H9 (cell line): ENCODE results near the gene MTMR3. TPM values are rescaled to one million over a fixed set of nuclear protein-coding genes. Genes with fewer than 3 reads are reported as not detected.

Experiments
- DNase-seq: peaks from one replicate; pipeline ENCODE4 v3.0.0-alpha.2; 2017
- H2AFZ ChIP-seq: one replicate; pipeline ENCODE4 v1.6.1; 2013; ENCODE audit warnings: mild to moderate bottlenecking, low read length, control low read depth, moderate library complexity
- H2AK5ac ChIP-seq: 2 replicates; pipeline ENCODE4 v1.6.1; 2013; ENCODE audit warnings: low read length, control low read depth, mixed read lengths; ENCODE audit not compliant: insufficient read length
- H2BK120ac ChIP-seq: one replicate; pipeline ENCODE4 v1.6.1; 2013; ENCODE audit warnings: low read depth, mild to moderate bottlenecking, low read length, control low read depth, inconsistent platforms; ENCODE audit not compliant: poor library complexity, severe bottlenecking
- H2BK12ac ChIP-seq: 2 replicates; pipeline ENCODE4 v1.6.1; 2013; ENCODE audit warnings: low read length, control low read depth, mixed read lengths, low read depth; ENCODE audit not compliant: insufficient read length
- H2BK15ac ChIP-seq: 2 replicates; pipeline ENCODE4 v1.6.1; 2013; ENCODE audit warnings: low read depth, low read length, control low read depth
- H2BK20ac ChIP-seq: one replicate; pipeline ENCODE4 v1.6.1; 2013; ENCODE audit warnings: low read depth, mild to moderate bottlenecking, low read length, control low read depth, inconsistent platforms; ENCODE audit not compliant: poor library complexity, severe bottlenecking
- H2BK5ac ChIP-seq: 2 replicates; pipeline ENCODE4 v1.6.1; 2013; ENCODE audit warnings: low read length, control low read depth, mixed read lengths; ENCODE audit not compliant: insufficient read length
- H3K14ac ChIP-seq: 2 replicates; pipeline ENCODE4 v1.6.1; 2013; ENCODE audit warnings: low read length, control low read depth; ENCODE audit not compliant: insufficient read depth
- H3K18ac ChIP-seq: 2 replicates; pipeline ENCODE4 v1.6.1; 2013; ENCODE audit warnings: low read depth, mild to moderate bottlenecking, mixed read lengths, low read length, control low read depth; ENCODE audit not compliant: insufficient read length
- H3K23ac ChIP-seq: 2 replicates; pipeline ENCODE4 v1.6.1; 2013; ENCODE audit warnings: low read length, control low read depth, mixed read lengths, low read depth; ENCODE audit not compliant: insufficient read length
- H3K23me2 ChIP-seq: 2 replicates; pipeline ENCODE4 v1.6.1; 2013; ENCODE audit warnings: low read depth, mild to moderate bottlenecking, mixed read lengths, low read length, control low read depth; ENCODE audit not compliant: insufficient read length, poor library complexity, severe bottlenecking
- H3K27ac ChIP-seq: 2 replicates; pipeline ENCODE4 v1.5.1; 2013; ENCODE audit warnings: low read length, control low read depth, mixed read lengths, low read depth; ENCODE audit not compliant: insufficient read length
- H3K27me3 ChIP-seq: 2 replicates; pipeline ENCODE4 v1.6.1; 2013; ENCODE audit warnings: low read length, control low read depth, inconsistent platforms; ENCODE audit not compliant: insufficient read depth
- H3K4ac ChIP-seq: 2 replicates; pipeline ENCODE4 v1.6.1; 2013; ENCODE audit warnings: low read depth, mild to moderate bottlenecking, control low read depth, inconsistent platforms, low read length, moderate library complexity
- H3K4me1 ChIP-seq: 2 replicates; pipeline ENCODE4 v1.6.1; 2013; ENCODE audit warnings: low read length, control low read depth, inconsistent platforms; ENCODE audit not compliant: insufficient read depth
- H3K4me2 ChIP-seq: 2 replicates; pipeline ENCODE4 v1.6.1; 2013; ENCODE audit warnings: low read length, control low read depth, mixed read lengths; ENCODE audit not compliant: insufficient read length, insufficient read depth
- H3K56ac ChIP-seq: 2 replicates; pipeline ENCODE4 v1.6.1; 2013; ENCODE audit warnings: low read depth, mild to moderate bottlenecking, mixed read lengths, low read length, control low read depth; ENCODE audit not compliant: insufficient read length
- H3K79me1 ChIP-seq: 2 replicates; pipeline ENCODE4 v1.6.1; 2013; ENCODE audit warnings: low read depth, mild to moderate bottlenecking, moderate library complexity, low read length, control low read depth, inconsistent platforms; ENCODE audit not compliant: insufficient read depth, poor library complexity, severe bottlenecking
- H3K79me2 ChIP-seq: 2 replicates; pipeline ENCODE4 v1.6.1; 2013; ENCODE audit warnings: low read length, control low read depth, inconsistent platforms; ENCODE audit not compliant: insufficient read depth
- H3K9ac ChIP-seq: 2 replicates; pipeline ENCODE4 v1.6.1; 2013; ENCODE audit warnings: low read length, control low read depth, mixed read lengths; ENCODE audit not compliant: insufficient read length; ENCODE audit errors: extremely low read depth
- H3K9me3 ChIP-seq: one replicate; pipeline ENCODE4 v1.6.1; 2013; ENCODE audit warnings: low read depth, low read length, inconsistent platforms; ENCODE audit not compliant: control insufficient read depth
- H3T11ph ChIP-seq: one replicate; pipeline ENCODE4 v1.6.1; 2013; ENCODE audit warnings: mild to moderate bottlenecking, low read length, control low read depth, inconsistent platforms
- H4K20me1 ChIP-seq: one replicate; pipeline ENCODE4 v1.6.1; 2013; ENCODE audit not compliant: control insufficient read depth, insufficient read length, insufficient read depth
- H4K5ac ChIP-seq: 2 replicates; pipeline ENCODE4 v1.6.1; 2013; ENCODE audit warnings: low read depth, mild to moderate bottlenecking, mixed read lengths, low read length, control low read depth; ENCODE audit not compliant: insufficient read length
- H4K8ac ChIP-seq: replicated peaks from 2 replicates; pipeline ENCODE4 v1.6.1; 2013; ENCODE audit warnings: low read length, control low read depth, mixed read lengths, low read depth; ENCODE audit not compliant: insufficient read length
- H4K91ac ChIP-seq: 2 replicates; pipeline ENCODE4 v1.6.1; 2013; ENCODE audit warnings: low read depth, mild to moderate bottlenecking, moderate library complexity, mixed read lengths, low read length, control low read depth; ENCODE audit not compliant: insufficient read length
- H3K27ac Mint-ChIP-seq, 3 experiments: 2 replicates in 2 of 3; 3 replicates in 1 of 3; pipeline ENCODE4 v1.8.0; 2020 to 2021; ENCODE audit warnings: mixed read lengths in 3 of 3, mild to moderate bottlenecking in 1 of 3, moderate library complexity in 1 of 3
- H3K27me3 Mint-ChIP-seq: 2 replicates; pipeline ENCODE4 v1.8.0; 2021; ENCODE audit warnings: low read depth, mild to moderate bottlenecking, moderate library complexity, mixed read lengths
- H3K36me3 Mint-ChIP-seq, 3 experiments: 2 replicates in 2 of 3; 3 replicates in 1 of 3; pipeline ENCODE4 v1.8.0; 2020 to 2021; ENCODE audit warnings: low read depth in 3 of 3, mixed read lengths in 3 of 3; ENCODE audit not compliant: insufficient read depth in 1 of 3
- H3K4me1 Mint-ChIP-seq, 2 experiments: 2 replicates each; pipeline ENCODE4 v1.8.0; 2020; ENCODE audit warnings: mixed read lengths in 2 of 2
- H3K4me3 Mint-ChIP-seq, 2 experiments: 2 replicates in 1 of 2; 3 replicates in 1 of 2; pipeline ENCODE4 v1.8.0; 2020 to 2021; ENCODE audit warnings: mild to moderate bottlenecking in 2 of 2, mixed read lengths in 2 of 2, moderate library complexity in 1 of 2
- H3K9me3 Mint-ChIP-seq, 2 experiments: 2 replicates in 1 of 2; 3 replicates in 1 of 2; pipeline ENCODE4 v1.8.0; 2020; ENCODE audit warnings: mild to moderate bottlenecking in 2 of 2, mixed read lengths in 2 of 2, moderate library complexity in 1 of 2
- CTCF ChIP-seq: fragments of 200-600 bp; sonication (generic); conservative IDR thresholded peaks from 3 replicates; pipeline ENCODE4 v1.8.0; 2021; ENCODE audit warnings: antibody characterized with exemption, mild to moderate bottlenecking
- WGBS: extraction: QIAGEN DNeasy Blood & Tissue Kit; methylation state at CpG from one replicate; pipeline ENCODE4 v1.1.7; 2013; ENCODE audit warnings: missing lambda C conversion rate, low lambda C conversion rate, mixed read lengths; ENCODE audit not compliant: insufficient read length; ENCODE audit errors: extremely low coverage; 5-methylcytosine and 5-hydroxymethylcytosine counted together
- total RNA-seq: library from RNA; stranded (reverse); gene quantifications from 2 replicates; pipeline ENCODE4 v1.2.1, GENCODE V29; 2021

The MTMR3 gene
- total RNA-seq, 1 experiment from 2014 or later = 19.8 TPM

DNA sequence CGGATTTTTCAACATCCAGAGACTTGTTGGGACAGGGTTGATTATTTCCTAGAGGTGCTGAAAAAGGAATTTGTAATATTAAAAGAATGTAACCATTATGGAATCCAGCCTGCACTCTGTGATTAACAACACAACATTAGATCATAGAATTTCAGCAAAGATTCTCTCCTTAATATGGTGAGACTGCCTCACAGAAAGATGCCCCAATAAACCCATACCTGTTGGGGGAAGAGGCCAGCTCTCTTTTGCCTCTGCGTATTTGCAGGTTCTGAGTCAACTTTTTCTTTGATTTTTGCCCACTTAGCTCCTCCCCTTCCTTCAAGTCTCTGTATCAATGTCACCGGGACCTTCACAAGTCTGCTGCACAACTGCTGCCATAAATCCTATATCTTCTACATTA is 12.4 kb upstream of the MTMR3 start:
- no CpG with 5 or more reads among the region's 3 CpGs for WGBS
- H3K27ac ChIP-seq = no peak overlapping the region
- H3K4me3 Mint-ChIP-seq = no peak overlapping the region
- H2BK15ac ChIP-seq = no peak overlapping the region
- H3K56ac ChIP-seq = no peak overlapping the region
- peaks cover 16 to 26% of the 10 kb centered on the region in 2 experiments for H3K4me1 Mint-ChIP-seq
- H4K91ac ChIP-seq = no peak overlapping the region
- no peak overlapping the region for H2BK12ac ChIP-seq
- no peaks in the 10 kb centered on the region for H3K9me3 ChIP-seq
- H3T11ph ChIP-seq = no peak overlapping the region
- H4K20me1 ChIP-seq = no peaks in the 10 kb centered on the region
- no peaks in the 10 kb centered on the region for H3K23me2 ChIP-seq
- no peaks in the 10 kb centered on the region for H3K79me1 ChIP-seq
- no peak overlapping the region for H3K23ac ChIP-seq
- no peak overlapping the region for H3K4me2 ChIP-seq
- H3K18ac ChIP-seq = no peak overlapping the region
- no peak overlapping the region for H2AK5ac ChIP-seq
- no peak for DNase-seq
- H3K4ac ChIP-seq = no peak overlapping the region
- no peaks in the 10 kb centered on the region for H3K36me3 Mint-ChIP-seq
- no peak overlapping the region for H4K5ac ChIP-seq
- TF ChIP-seq CTCF = no peak
- H3K4me1 ChIP-seq = no peaks in the 10 kb centered on the region
- no peak overlapping the region for H2AFZ ChIP-seq
- H3K14ac ChIP-seq = no peak overlapping the region
- H4K8ac ChIP-seq = no peak overlapping the region
- no peak overlapping the region for H2BK5ac ChIP-seq
- H3K79me2 ChIP-seq = no peaks in the 10 kb centered on the region
- no peak overlapping the region for H3K27ac Mint-ChIP-seq
- no peaks in the 10 kb centered on the region for H3K27me3 ChIP-seq
- peaks cover 3% of the 10 kb centered on the region; the same call in 1 of the 2 replicates for H3K27me3 Mint-ChIP-seq
- no peak overlapping the region for H2BK20ac ChIP-seq
- H3K9ac ChIP-seq = no peak overlapping the region
- H2BK120ac ChIP-seq = no peak overlapping the region
- H3K9me3 Mint-ChIP-seq = no peaks in the 10 kb centered on the region
